SU-DHL-6 (cell line): ENCODE results near the gene RPL26.
"Not testable (repeated sequence)": the region's sequence is repeated elsewhere in the genome, so short reads cannot be mapped to it uniquely, and the experiment has no call there.

Experiments used
- H2AFZ ChIP-seq: fragments of 200-600 bp; sonication (generic); 2 replicates; pipeline ENCODE4 v1.6.1; 2014; ENCODE audit warnings: low read depth, mild to moderate bottlenecking, moderate library complexity, mixed read lengths, antibody characterized with exemption, low read length; ENCODE audit not compliant: severe bottlenecking
- H3F3A ChIP-seq: fragments of 200-600 bp; shearing (Covaris generic); 2 replicates; pipeline ENCODE4 v1.6.0; 2016; ENCODE audit warnings: antibody characterized with exemption, mild to moderate bottlenecking; ENCODE audit not compliant: insufficient read depth
- H3K27ac ChIP-seq: fragments of 200-600 bp; sonication (generic); 2 replicates; pipeline ENCODE4 v1.5.1; 2016; ENCODE audit warnings: low read depth, mild to moderate bottlenecking, low read length, moderate library complexity, mixed read lengths
- H3K27me3 ChIP-seq: fragments of 200-600 bp; sonication (generic), shearing (Covaris generic); 2 replicates; pipeline ENCODE4 v1.6.0; 2014; ENCODE audit warnings: mild to moderate bottlenecking, low read length
- H3K36me3 ChIP-seq: fragments of 200-600 bp; sonication (generic); 2 replicates; pipeline ENCODE4 v1.6.1; 2014; ENCODE audit warnings: mild to moderate bottlenecking, low read length, mixed read lengths
- H3K4me2 ChIP-seq: fragments of 300-600, 200-600 bp; shearing (Covaris generic), sonication (generic); 2 replicates; pipeline ENCODE4 v1.6.0; 2014; ENCODE audit warnings: low read length, low read depth, mild to moderate bottlenecking; ENCODE audit not compliant: poor library complexity, severe bottlenecking
- H3K4me3 ChIP-seq: fragments of 200-600 bp; sonication (generic); 2 replicates; pipeline ENCODE4 v1.5.1; 2014; ENCODE audit warnings: antibody characterized with exemption, low read length, mild to moderate bottlenecking, mixed read lengths; ENCODE audit not compliant: insufficient read depth, poor library complexity, severe bottlenecking
- H3K79me2 ChIP-seq: fragments of 200-600 bp; sonication (generic); 2 replicates; pipeline ENCODE4 v1.6.1; 2014; ENCODE audit warnings: mild to moderate bottlenecking, low read length, moderate library complexity; ENCODE audit not compliant: insufficient read depth
- H3K9ac ChIP-seq: fragments of 200-600 bp; sonication (generic); 2 replicates; pipeline ENCODE4 v1.7.0; 2014; ENCODE audit warnings: mild to moderate bottlenecking, low read length
- H3K9me2 ChIP-seq: fragments of 200-600 bp; sonication (generic); replicated peaks from 2 replicates; pipeline ENCODE4 v1.6.1; 2014; ENCODE audit warnings: low read length; ENCODE audit not compliant: insufficient read depth
- H3K9me3 ChIP-seq: fragments of 200-600 bp; sonication (generic); 2 replicates; pipeline ENCODE4 v1.6.1; 2014; ENCODE audit warnings: low read length, mixed read lengths; ENCODE audit not compliant: insufficient read depth
- H4K20me1 ChIP-seq: fragments of 200-600 bp; sonication (generic); 2 replicates; pipeline ENCODE4 v1.6.1; 2014; ENCODE audit warnings: low read depth, mild to moderate bottlenecking, antibody characterized with exemption, low read length, moderate library complexity, mixed read lengths
- CTCF ChIP-seq: fragments of 200-600 bp; sonication (generic); IDR thresholded peaks from one replicate; pipeline ENCODE4 v1.5.1; 2017; ENCODE audit warnings: antibody characterized with exemption, mild to moderate bottlenecking, low read length, moderate library complexity; ENCODE audit not compliant: insufficient read depth, poor library complexity, severe bottlenecking
- EZH2phosphoT487 ChIP-seq: fragments of 200-600 bp; sonication (generic), shearing (Covaris generic); conservative IDR thresholded peaks from 2 replicates; pipeline ENCODE4 v1.6.1; 2018; ENCODE audit warnings: mild to moderate bottlenecking, antibody characterized with exemption, low read length, moderate library complexity, mixed read lengths

RPL26 gene

GRCh38 chr17:8354236-8354635, 28.8 kb downstream of the RPL26 start:
- H3F3A ChIP-seq: no peaks in the 10 kb centered on the region
- H3K4me3 ChIP-seq: no peak overlapping the region
- no peak for TF ChIP-seq CTCF
- TF ChIP-seq EZH2phosphoT487: no peak
- no peaks in the 10 kb centered on the region for H3K9me3 ChIP-seq
- H3K9me2 ChIP-seq: no peaks in the 10 kb centered on the region
- no peaks in the 10 kb centered on the region for H3K27me3 ChIP-seq
- no peaks in the 10 kb centered on the region for H3K36me3 ChIP-seq
- no peak overlapping the region for H2AFZ ChIP-seq
- no peaks in the 10 kb centered on the region for H3K79me2 ChIP-seq
- no peaks in the 10 kb centered on the region for H4K20me1 ChIP-seq
- no peak overlapping the region for H3K27ac ChIP-seq
- no peak overlapping the region for H3K9ac ChIP-seq
- H3K4me2 ChIP-seq: no peak overlapping the region

- no peak overlapping the region for H3K27ac ChIP-seq
- no peaks in the 10 kb centered on the region for H3K36me3 ChIP-seq
- no peaks in the 10 kb centered on the region for H3F3A ChIP-seq
- H3K27me3 ChIP-seq: no peaks in the 10 kb centered on the region
- no peaks in the 10 kb centered on the region for H3K9me2 ChIP-seq
- H2AFZ ChIP-seq: no peak overlapping the region
- no peak overlapping the region for H3K4me2 ChIP-seq
- TF ChIP-seq EZH2phosphoT487 (no peak), CTCF (no peak)
- no peaks in the 10 kb centered on the region for H4K20me1 ChIP-seq
- no peak overlapping the region for H3K9ac ChIP-seq
- no peaks in the 10 kb centered on the region for H3K9me3 ChIP-seq
- H3K79me2 ChIP-seq: no peaks in the 10 kb centered on the region
- H3K4me3 ChIP-seq: no peak overlapping the region
These were observed 29.3 kb downstream of the RPL26 start for GRCh38 chr17:8353736-8354135.

- no peak overlapping the region for H3K4me3 ChIP-seq
- H3K4me2 ChIP-seq: no peak overlapping the region
- H3K9me3 ChIP-seq: no peaks in the 10 kb centered on the region
- no peaks in the 10 kb centered on the region for H3F3A ChIP-seq
- TF ChIP-seq EZH2phosphoT487: no peak
- no peak for TF ChIP-seq CTCF
- H3K36me3 ChIP-seq: no peaks in the 10 kb centered on the region
- H3K27ac ChIP-seq: no peak overlapping the region
- no peaks in the 10 kb centered on the region for H3K9me2 ChIP-seq
- no peak overlapping the region for H3K9ac ChIP-seq
- H3K27me3 ChIP-seq: no peaks in the 10 kb centered on the region
- H3K79me2 ChIP-seq: no peaks in the 10 kb centered on the region
- H2AFZ ChIP-seq: no peak overlapping the region
- no peaks in the 10 kb centered on the region for H4K20me1 ChIP-seq
These were observed 32.7 kb downstream of the RPL26 start for GRCh38 chr17:8350339-8350738.

- not testable (repeated sequence) for H3K36me3 ChIP-seq, H3K9me3 ChIP-seq, H3K27ac ChIP-seq, H3K4me2 ChIP-seq, H3K79me2 ChIP-seq, H3K4me3 ChIP-seq, H3K9ac ChIP-seq, H4K20me1 ChIP-seq, H3F3A ChIP-seq, H3K27me3 ChIP-seq, H3K9me2 ChIP-seq, H2AFZ ChIP-seq
These were observed 36.0 kb downstream of the RPL26 start for GRCh38 chr17:8347001-8347400.
